Ectodermal cell (in vitro differentiated cells): ENCODE measurements around the gene DNAJB8.

Source experiments
- H3K27ac ChIP-seq: 2 replicates; pipeline ENCODE4 v1.7.0; 2013; ENCODE audit warnings: mild to moderate bottlenecking, low read depth, low read length; ENCODE audit not compliant: insufficient read depth, poor library complexity, severe bottlenecking
- H3K27me3 ChIP-seq: 2 replicates; pipeline ENCODE4 v1.7.0; 2013; ENCODE audit warnings: mild to moderate bottlenecking, low read length; ENCODE audit not compliant: insufficient read depth, control insufficient read depth, poor library complexity, severe bottlenecking
- H3K36me3 ChIP-seq: one replicate; pipeline ENCODE4 v1.7.0; 2013; ENCODE audit warnings: low read length; ENCODE audit not compliant: control insufficient read depth, insufficient read depth
- H3K4me1 ChIP-seq: one replicate; pipeline ENCODE4 v1.7.0; 2013; ENCODE audit warnings: low read length; ENCODE audit not compliant: control insufficient read depth, insufficient read depth
- H3K4me3 ChIP-seq: 2 replicates; pipeline ENCODE4 v1.7.0; 2013; ENCODE audit warnings: low read depth, low read length, control low read depth; ENCODE audit not compliant: insufficient read depth
- H3K9me3 ChIP-seq: 2 replicates; pipeline ENCODE4 v1.7.0; 2013; ENCODE audit warnings: mild to moderate bottlenecking, low read length, moderate library complexity; ENCODE audit not compliant: control insufficient read depth
- WGBS, 2 experiments: methylation state at CpG; one replicate each; pipeline ENCODE4 v1.1.7; 2013; ENCODE audit warnings: missing lambda C conversion rate in 2 of 2; 5-methylcytosine and 5-hydroxymethylcytosine counted together

DNAJB8 gene

DNA sequence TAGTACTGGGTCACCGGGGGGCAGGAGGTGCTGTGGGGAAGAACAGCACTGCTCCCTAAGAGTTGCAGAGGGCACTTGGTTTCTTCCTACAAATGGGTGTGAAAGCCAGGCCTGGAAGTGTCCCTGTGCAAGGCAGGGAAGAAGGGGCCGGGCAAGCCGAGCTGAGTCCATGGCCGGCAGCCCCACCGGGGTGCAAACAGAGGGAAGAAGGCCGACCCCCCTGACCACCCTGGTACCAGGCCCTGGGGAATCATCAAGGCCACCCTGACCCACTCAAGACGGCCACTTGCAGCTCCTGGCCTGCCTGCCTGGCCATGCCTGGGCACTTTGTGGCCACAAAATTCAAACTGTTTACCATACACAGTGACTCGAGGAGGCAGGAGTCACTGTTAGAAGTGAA lies 8.7 kb upstream of the DNAJB8 start:
- WGBS, 2 experiments = 80 to 83% methylated on average over 8 of the region's 8 CpGs
- Histone ChIP-seq H3K9me3 (no peaks in the 10 kb centered on the region), H3K4me3 (no peak overlapping the region), H3K36me3 (no peaks in the 10 kb centered on the region), H3K27ac (no peak overlapping the region), H3K4me1 (peaks cover 4% of the 10 kb centered on the region), H3K27me3 (peaks cover 85% of the 10 kb centered on the region)

- Histone ChIP-seq H3K4me3 (no peak overlapping the region), H3K27me3 (peaks cover 69% of the 10 kb centered on the region), H3K9me3 (no peaks in the 10 kb centered on the region), H3K36me3 (no peaks in the 10 kb centered on the region), H3K4me1 (peaks cover 4% of the 10 kb centered on the region), H3K27ac (no peak overlapping the region)
- 37 to 44% methylated on average over 4 of the region's 4 CpGs for WGBS, 2 experiments
Observed at GRCh38 chr3:128473737-128474136, 7.0 kb upstream of the DNAJB8 start.

- Histone ChIP-seq H3K9me3 (no peaks in the 10 kb centered on the region), H3K4me3 (no peak overlapping the region), H3K27me3 (peaks cover 63% of the 10 kb centered on the region), H3K27ac (no peak overlapping the region), H3K36me3 (no peaks in the 10 kb centered on the region), H3K4me1 (peaks cover 4% of the 10 kb centered on the region)
- 19 to 30% methylated on average over 6 of the region's 6 CpGs for WGBS, 2 experiments
Observed at GRCh38 chr3:128473180-128473519, 6.5 kb upstream of the DNAJB8 start.

- H3K9me3 ChIP-seq = no peaks in the 10 kb centered on the region
- no peak overlapping the region for H3K27ac ChIP-seq
- peaks cover 60% of the 10 kb centered on the region for H3K27me3 ChIP-seq
- 82 to 84% methylated on average over 13 of the region's 13 CpGs for WGBS, 2 experiments
- no peak overlapping the region for H3K4me3 ChIP-seq
- peaks cover 4% of the 10 kb centered on the region for H3K4me1 ChIP-seq
- H3K36me3 ChIP-seq = no peaks in the 10 kb centered on the region
Observed at GRCh38 chr3:128472449-128473179, 5.9 kb upstream of the DNAJB8 start.

- Histone ChIP-seq H3K4me1 (peaks cover 4% of the 10 kb centered on the region), H3K36me3 (no peaks in the 10 kb centered on the region), H3K27ac (no peak overlapping the region), H3K4me3 (no peak overlapping the region), H3K9me3 (no peaks in the 10 kb centered on the region), H3K27me3 (peaks cover 57% of the 10 kb centered on the region)
- WGBS, 2 experiments = 81% methylated on average over 3 of the region's 3 CpGs
Observed at GRCh38 chr3:128471720-128472119, 5.0 kb upstream of the DNAJB8 start.

- Histone ChIP-seq H3K9me3 (no peaks in the 10 kb centered on the region), H3K4me3 (no peak overlapping the region), H3K36me3 (no peaks in the 10 kb centered on the region), H3K27ac (no peak overlapping the region), H3K4me1 (peaks cover 4% of the 10 kb centered on the region), H3K27me3 (peaks cover 56% of the 10 kb centered on the region)
- 75 to 88% methylated on average over 2 of the region's 2 CpGs for WGBS, 2 experiments
Observed at GRCh38 chr3:128471110-128471509, 4.4 kb upstream of the DNAJB8 start.

DNA sequence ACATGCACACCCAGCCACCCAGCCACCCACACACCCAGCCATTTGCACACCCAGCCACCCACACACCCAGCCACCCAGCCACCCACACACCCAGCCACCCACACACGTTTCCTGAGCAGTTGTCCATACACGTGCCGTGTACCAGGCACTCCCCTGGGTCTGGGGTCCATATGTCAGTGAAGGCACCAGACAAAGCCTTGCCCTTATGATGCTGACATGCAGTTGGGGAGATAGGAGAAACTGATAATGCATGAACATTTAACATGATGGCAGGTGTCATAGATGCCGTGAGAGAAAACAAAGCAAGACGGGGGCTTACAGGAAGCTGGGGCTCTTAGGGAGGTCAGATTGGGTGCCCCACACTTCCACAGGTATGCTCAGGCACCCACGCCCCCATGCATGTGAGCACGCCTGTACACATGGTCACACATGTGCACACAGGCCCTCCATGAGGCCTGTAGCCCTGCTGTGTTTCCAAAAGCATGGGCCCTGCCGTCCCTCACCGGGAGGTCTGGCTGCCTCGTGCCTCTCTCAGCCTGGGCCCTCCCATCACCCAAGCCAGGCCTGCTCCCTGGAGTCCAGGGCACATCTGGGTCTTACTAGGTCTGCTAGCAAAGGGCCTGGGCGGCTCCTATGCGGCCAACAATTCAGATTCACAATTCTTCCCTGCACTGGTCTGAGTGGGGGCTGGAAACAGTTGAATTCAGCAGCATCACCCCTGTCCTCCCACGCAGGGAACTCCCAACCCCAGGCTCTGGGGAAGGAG lies 3.6 kb upstream of the DNAJB8 start:
- 78 to 79% methylated on average over 13 of the region's 13 CpGs for WGBS, 2 experiments
- no peak overlapping the region for H3K27ac ChIP-seq
- H3K9me3 ChIP-seq = no peaks in the 10 kb centered on the region
- H3K4me3 ChIP-seq = no peak overlapping the region
- H3K36me3 ChIP-seq = no peaks in the 10 kb centered on the region
- H3K27me3 ChIP-seq = peaks cover 56% of the 10 kb centered on the region
- H3K4me1 ChIP-seq = peaks cover 4% of the 10 kb centered on the region

DNA sequence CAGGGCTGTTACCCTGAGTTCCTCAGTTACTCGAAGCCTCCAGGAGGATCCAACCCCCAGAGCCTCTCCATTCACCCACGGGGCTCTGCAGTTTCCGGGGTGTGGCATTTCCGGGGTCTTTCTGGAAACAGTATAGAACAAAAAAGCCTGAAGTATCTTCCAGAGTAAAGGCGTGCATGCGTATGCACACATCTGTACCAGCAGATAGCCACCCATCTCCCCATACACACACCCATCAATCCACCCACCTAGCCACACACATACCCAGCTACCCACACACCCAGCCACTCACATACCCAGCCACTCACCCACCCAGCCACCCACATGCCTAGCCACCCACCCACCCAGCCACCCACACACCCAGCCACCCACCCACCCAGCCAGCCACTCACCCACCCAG lies 2.9 kb upstream of the DNAJB8 start:
- Histone ChIP-seq H3K4me3 (no peak overlapping the region), H3K9me3 (no peaks in the 10 kb centered on the region), H3K27ac (no peak overlapping the region), H3K4me1 (peaks cover 4% of the 10 kb centered on the region), H3K36me3 (no peaks in the 10 kb centered on the region), H3K27me3 (peaks cover 56% of the 10 kb centered on the region)
- 90 to 94% methylated on average over 6 of the region's 6 CpGs for WGBS, 2 experiments

DNA sequence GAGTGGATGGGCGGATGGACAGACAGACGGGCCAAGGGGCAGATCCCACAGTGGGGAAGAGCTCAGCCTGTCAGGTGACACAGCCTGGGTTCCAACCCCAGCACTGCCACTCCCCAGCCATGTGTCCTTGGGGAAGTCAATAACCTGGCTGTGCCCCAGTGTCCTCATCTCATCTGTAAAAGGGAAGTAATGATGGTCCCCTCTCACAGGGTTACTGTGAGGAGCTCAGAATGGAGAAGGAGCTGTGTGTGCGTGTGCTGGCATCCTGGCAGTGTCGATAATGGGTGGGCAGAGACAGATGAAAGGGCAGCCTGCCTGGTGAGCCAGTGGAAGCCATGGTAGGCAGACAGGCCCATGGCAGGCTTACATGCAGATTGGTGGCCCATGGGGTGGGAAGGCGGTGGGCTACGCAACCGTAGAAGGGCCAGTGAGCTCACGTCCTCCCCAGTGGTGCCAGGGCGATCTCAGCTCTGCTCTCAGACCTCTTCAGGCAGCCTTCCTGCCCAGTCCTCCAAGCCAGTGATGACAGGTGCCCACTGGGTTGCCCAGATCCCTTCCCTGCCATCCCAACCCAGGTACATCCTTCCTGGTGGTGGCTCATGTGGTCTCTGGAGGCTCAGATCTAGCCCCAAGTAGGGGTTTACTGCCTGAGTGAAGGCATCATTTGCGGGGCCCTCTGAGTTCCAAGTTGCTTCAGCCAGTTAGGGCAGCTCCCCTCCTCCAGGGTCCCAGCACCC lies 2.3 kb upstream of the DNAJB8 start:
- WGBS, 2 experiments = 93 to 94% methylated on average over 10 of the region's 10 CpGs
- Histone ChIP-seq H3K27ac (no peak overlapping the region), H3K27me3 (peaks cover 54% of the 10 kb centered on the region)

GRCh38 chr3:128468285-128468790 lies 1.6 kb upstream of the DNAJB8 start:
- H3K9me3 ChIP-seq = no peaks in the 10 kb centered on the region
- no peak overlapping the region for H3K27ac ChIP-seq
- H3K27me3 ChIP-seq = peaks cover 51% of the 10 kb centered on the region
- 87 to 93% methylated on average over 17 of the region's 17 CpGs for WGBS, 2 experiments
- no peaks in the 10 kb centered on the region for H3K36me3 ChIP-seq
- no peak overlapping the region for H3K4me3 ChIP-seq
- peaks cover 4% of the 10 kb centered on the region for H3K4me1 ChIP-seq

More for the DNA sequence above, 2.3 kb upstream of the DNAJB8 start:
- H3K4me3 ChIP-seq = no peak overlapping the region
- peaks cover 4% of the 10 kb centered on the region for H3K4me1 ChIP-seq
- no peaks in the 10 kb centered on the region for H3K9me3 ChIP-seq
- H3K36me3 ChIP-seq = no peaks in the 10 kb centered on the region
